Stimulated activated CD4-positive, alpha-beta T cell treated with anti-CD3 and anti-CD28 coated beads, TNF-alpha, amount 100 ng/mL, for 24 hours (primary cell): Measurements from ENCODE around the gene GLB1L3.
A peak's percentile ranks its signal among the peaks of the same experiment; 100 is the strongest.
"Not testable (repeated sequence)": the region's sequence is repeated elsewhere in the genome, so short reads cannot be mapped to it uniquely, and the experiment has no call there.

Experiments
- DNase-seq, 3 experiments: peaks; one replicate each; pipeline ENCODE4 v3.0.0-alpha.2; 2020; ENCODE audit warnings: low read depth in 3 of 3

GLB1L3 gene

DNA sequence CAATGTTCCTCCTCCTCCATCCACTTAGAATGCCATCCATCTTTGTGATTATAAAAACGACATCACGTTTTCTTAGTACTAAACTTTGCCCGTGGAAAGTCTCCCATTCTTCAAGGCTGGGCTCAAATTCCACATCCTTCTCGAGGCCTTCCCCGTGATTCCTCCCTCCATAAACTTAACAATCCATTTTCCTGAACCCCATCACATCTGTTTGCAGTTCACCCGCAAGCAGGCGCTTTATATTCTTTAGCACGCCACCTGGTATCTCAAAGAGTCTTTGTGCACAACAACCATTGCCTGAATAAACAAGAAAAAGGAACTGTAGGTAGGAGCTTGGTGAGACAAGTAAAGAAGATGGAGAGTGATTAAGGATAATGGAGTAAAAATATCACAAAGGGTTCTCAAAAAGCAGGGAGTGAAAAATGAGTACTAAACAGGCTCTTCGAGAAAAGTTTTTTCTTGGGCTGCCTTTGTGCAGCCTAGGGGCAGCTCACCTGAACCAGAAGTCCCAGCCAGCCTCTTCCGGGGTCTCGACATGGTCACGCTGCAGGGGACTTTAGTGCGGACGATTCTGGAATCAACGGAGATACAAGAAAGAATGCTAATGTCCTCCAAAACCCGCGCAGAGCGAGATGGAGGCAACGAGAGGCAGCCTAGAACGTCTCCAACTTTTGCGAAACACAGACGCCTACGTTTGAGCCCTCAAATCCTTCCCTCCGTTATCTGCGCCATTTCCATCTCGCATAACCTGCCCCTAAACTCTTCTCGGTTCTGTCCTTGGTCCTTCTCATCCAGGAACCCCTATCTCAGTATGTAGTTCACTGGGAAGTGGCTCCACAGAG, 23.6 kb upstream of the GLB1L3 start:
- DNase-seq = no peak

DNA sequence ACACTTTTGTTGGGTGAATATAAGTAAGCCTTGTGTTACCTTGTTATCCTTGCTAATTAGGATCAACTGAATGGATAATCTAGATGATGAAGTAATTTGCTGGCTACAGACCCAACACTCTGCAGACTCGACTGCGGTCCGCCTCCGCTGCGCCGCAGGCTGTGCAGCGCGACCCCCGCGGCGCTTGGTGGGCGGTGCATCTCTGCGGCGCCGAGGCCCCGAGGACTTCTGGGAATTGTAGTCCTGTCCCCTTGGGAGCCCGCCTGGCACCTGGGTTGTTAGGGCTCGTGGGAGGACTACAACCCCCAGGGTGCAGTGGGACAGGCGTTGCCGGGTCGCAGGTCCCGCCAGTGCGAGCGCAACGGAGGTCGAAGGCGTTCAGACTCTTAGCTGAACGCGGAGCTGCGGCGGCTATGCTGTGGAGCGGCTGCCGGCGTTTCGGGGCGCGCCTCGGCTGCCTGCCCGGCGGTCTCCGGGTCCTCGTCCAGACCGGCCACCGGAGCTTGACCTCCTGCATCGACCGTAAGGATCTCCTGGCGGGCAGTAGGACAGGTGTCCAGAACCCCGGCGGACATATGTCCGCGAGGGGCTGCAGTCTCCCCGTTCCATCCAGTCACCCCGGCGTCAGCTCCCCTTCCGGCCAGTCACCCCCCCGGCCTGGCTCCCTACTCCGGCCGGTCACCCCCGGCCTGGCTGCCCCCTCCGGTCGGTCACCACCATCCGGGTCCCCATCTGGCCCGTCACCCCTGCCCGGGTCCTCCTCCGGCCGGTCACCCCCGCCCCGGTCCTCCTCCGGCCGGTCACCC, 22.8 kb upstream of the GLB1L3 start, which contains the start of the genes ACAD8 and THYN1:
Gene ACAD8, plus strand, starts transcription at position 381 of the 806 bp plus-strand sequence. Its CDS starts 33 bp downstream, at position 414.
Gene THYN1, minus strand, starts transcription at position 165 of the 806 bp plus-strand sequence. CDS start 470 bp downstream, outside the sequence.
- DNase-seq = peak; percentile 88 to 94 (median 91)

DNA sequence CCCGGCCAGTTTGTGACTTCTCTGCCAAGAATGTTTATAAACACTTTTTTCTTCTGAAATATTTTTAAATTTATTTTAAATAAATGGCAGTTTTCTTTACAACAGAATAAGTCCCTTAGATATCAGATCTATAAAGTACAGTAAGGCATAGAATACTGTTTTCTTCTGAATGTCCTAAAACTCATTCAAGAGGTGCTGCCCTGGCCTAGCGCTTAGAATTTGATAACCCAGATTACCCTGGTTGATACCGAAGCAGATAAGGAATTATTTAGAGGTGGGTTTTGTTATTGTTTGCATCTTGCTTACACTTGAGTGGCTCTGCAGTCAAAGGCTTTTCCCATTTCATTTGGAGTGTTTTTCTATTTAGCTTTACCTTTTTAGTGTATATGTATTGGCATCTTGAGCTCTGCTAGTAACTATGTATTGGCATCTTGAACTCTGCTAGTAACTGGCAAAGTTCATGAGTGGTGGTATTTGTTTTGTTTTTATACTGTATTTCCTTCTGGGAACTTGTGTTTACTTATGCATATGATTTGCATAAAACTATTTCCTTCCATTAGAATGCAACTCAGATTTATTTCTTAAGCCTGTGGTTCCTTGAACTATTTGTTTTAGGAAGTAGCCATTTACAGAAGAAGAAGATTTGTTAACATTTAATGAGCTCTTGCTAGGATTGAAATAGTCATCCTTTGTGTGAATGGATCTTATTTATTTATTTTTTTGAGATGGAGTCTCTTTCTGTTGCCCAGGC, 21.6 kb upstream of the GLB1L3 start:
- no peak for DNase-seq

DNA sequence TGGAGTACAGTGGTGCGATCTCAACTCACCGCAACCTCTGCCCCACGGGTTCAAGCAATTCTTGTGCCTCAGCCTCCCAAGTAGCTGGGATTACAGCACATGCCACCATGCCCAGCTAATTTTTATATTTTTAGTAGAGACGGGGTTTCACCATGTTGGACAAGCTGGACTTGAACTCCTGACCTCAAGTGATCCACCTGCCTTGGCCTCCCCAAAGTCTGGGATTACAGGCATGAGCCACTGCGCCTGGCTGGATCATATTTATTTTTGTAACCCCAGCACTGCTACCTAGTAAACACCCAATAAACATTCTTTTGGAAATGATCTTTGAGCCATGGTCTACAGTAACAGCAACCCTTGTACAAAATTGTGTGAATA, 21.0 kb upstream of the GLB1L3 start:
- DNase-seq = not testable (repeated sequence)

DNA sequence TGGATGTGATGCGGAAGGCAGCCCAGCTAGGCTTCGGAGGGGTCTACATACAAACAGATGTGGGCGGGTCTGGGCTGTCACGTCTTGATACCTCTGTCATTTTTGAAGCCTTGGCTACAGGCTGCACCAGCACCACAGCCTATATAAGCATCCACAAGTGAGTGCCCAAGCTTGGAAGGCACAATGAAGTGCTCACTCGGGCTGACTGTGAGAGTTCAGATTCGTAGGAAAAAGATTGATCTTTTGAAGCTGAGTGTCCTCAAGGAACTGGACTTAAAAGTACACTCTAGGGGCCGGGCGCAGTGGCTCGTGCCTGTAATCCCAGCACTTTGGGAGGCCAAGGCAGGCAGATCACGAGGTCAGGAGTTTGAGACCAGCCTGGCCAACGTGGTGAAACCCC, 19.1 kb upstream of the GLB1L3 start:
- DNase-seq = no peak

DNA sequence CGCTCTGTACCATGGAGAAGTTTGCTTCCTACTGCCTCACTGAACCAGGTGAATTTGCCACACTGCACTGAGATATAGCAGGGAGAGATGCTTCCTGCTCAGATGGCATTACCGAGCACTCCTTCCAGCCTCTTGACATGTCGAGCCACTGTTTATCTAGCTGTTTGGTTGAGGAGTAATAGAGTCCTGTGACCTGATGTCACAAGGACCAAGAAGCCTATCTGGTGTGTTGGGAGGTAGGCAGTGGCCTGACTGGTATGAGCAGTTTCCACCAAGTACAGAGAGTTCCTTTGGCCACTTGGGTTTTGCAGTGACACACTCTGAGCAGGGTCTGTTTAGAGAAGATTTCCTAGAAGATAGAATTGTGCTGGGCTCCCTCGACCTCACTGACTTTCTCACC, 17.6 kb upstream of the GLB1L3 start:
- DNase-seq = no peak

DNA sequence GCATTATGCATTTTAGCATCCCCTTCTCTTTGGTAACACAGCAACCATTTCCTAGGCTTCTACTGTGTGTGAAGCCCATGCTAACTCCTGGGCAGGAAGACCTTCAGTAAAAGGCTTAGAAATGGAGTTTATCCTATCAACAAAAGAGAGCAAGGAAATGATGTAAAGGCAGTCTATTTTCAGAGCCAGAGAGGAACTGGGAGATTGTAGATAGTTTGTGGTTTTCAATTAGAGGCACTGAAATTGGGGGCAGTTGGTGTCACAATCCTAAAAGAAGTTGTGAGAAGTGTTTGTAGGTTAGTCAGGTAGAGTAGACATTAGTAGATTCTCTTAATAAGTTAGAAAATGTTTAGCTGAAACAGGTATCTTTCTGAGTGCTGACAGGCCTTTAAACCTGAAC, 15.7 kb upstream of the GLB1L3 start:
- DNase-seq = no peak

DNA sequence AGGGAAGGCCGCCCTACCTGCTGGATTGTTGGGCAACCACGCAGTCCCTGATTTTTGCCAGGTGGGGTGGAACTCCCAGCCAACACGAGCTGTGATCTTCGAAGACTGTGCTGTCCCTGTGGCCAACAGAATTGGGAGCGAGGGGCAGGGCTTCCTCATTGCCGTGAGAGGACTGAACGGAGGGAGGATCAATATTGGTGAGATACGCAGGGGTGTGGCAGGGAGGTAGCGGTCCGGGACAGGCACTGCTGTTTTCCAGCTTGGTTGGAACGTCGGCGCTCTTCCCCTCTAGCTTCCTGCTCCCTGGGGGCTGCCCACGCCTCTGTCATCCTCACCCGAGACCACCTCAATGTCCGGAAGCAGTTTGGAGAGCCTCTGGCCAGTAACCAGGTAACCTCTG, 15.2 kb upstream of the GLB1L3 start:
- no peak for DNase-seq

DNA sequence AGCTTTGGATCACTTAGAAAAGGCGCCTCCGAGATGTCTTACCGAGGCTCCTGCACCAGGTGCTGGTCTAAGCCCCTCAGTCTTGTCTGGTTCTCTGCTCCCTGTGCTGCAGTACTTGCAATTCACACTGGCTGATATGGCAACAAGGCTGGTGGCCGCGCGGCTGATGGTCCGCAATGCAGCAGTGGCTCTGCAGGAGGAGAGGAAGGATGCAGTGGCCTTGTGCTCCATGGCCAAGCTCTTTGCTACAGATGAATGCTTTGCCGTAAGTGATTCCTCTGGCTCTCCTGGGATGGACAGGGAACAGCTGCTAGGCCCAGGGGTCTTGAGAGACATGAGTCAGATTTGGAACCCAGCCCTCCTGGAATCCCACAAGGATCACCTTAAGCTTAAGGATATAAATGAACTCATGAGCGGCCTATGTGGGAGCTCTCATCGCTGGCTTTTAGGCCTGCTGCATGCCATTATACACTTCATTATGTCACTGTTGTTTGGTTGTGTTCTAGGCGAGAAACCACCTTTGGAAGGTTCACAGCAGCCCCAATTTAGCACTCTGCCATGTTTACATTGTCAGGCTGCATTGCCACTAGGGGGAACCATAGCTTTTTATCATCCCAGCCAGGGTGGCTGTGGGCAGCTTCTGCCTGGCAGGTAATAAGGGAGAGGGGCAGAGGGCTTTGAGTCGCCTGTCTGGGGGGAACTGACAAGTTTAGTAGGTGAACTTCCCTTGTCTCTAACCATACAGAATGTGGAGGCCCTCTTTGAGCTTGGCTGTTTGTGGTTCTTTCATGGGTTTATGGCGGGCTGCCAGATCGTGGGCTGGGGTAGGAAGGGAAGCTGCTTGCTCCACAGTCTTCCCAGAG, 14.3 kb upstream of the GLB1L3 start:
- peak in 1 of 3 experiments; percentile 31 for DNase-seq

DNA sequence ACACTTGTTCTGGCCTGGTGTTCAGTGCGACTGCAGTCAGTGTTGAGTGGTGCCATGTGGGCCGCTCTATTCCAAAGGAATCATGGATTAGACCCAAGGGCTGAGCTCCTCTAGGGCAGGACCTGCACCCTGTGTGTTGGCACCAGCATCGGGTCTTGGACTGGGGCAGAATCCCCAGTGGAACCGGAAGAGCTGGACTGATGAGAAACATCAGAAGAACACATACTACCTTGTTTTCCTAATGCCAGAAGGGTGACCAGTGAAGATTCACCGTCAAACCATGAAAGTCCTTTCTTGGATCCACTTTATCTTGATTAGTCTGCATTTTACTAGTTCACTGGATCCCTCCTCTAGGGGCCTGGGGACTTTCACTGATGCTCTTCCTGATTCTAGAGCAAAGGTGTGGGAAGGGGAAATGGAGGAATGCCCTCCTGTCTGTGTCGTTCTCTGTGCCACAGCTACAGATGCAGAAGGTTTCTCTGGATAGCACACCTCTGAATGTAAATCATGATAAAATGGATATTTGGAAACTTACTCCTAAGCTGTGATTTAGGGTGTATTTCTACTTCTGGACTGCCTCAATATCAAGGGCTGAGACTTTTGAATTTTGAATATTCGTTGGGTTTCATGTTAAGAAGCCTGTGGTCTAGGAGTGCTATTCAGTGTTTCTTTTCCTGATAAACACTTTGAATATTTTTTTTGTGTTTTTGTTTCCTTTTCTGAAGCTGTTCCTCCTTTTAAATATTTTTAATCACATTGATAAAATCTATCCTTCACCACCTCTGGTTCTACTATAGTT, 11.0 kb upstream of the GLB1L3 start:
- DNase-seq = no peak

DNA sequence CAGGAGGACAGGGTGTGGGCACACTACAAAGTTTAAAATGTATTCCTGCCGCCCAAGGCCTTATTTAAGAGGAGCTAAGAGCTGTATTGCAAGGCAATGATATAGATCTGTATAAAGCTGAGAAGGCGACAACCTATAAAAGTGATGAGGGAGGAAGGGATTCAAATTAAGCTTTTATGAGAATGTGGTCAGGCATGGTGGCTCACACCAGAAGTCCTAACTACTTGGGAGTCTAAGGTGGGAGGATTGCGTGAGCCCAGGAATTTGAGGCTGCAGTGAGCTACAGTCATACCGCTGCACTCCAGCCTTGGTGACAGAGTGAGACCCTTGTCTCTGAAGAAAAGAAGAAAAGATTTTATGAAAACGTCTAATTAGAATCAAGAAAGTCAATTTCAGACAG, 9.7 kb upstream of the GLB1L3 start:
- no peak for DNase-seq

DNA sequence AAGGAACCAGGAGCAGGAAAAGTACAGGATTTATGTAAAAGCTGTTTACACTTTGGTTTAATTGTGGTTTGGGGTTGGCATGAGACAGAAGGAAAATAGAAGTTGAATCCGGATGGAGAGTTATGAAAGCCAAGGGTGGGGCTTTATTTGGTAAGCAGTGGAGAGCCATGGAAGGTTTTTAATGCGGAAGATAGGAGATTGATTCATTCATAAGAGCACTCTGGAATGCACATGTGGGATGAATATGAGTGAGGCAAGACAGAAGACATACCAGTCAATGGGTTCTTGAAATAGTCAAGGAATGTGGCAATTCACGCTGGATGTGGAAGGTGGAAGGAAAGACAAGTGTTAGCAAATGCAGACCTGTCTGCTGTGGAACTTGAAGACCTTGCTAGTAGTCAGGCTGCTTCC, 9.3 kb upstream of the GLB1L3 start:
- DNase-seq = no peak

DNA sequence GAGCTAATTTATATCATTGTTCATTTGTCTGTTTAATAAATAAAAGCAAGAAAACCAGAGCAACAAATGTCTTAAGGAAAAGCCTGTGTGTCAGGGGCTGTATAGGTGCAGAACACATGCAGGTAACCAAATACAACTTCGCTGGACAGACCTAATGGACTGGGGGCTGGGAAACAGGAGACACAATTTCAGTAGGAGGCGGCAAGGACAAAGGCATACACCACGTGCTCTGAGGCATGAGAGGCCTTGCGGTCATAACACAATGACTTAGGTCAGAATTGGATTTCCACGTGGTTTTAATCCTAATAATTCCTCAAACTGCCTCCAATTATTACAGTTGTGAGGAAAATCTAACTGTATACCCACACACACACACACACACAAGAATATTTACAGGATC, 8.7 kb upstream of the GLB1L3 start:
- DNase-seq = no peak

DNA sequence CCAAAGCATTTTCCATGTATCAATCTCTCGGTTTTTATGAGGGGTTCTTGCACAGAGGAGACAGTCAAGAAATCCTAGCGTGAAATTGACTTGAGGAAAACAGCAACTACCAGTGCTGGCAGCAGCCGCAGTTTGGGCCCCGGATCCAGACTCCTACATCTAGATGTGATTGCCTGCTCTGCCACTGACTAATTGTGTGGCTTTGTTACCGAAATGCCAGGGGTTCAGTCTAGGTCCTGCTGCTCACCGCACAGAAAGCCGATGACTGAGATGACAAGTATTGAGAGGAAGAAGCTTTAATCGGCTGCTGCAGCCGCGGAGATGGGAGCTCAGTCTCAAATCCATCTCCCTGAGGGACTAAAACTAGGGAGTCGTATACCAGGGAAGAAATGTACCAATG, 8.2 kb upstream of the GLB1L3 start:
- DNase-seq = no peak

DNA sequence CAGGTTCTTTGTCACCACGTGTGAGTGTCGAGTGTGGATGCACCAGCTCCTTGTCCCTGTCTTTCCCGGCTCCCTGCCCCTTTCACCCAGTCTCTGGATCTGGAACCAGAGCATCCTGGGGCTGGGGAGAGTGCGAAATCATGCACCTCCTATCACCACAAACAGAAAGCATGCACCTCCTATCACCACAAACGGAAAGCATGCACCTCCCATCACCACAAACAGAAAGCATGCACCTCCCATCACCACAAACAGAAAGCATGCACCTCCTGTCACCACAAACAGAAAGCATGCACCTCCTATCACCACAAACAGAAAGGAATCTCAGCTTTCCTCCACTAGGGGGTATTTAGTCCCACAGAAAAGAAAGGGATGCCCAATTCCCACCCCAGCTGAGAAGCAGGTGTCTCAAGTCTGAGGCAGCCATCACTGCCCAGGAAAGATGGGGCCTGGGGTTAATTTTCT, 5.9 kb upstream of the GLB1L3 start:
- no peak for DNase-seq

DNA sequence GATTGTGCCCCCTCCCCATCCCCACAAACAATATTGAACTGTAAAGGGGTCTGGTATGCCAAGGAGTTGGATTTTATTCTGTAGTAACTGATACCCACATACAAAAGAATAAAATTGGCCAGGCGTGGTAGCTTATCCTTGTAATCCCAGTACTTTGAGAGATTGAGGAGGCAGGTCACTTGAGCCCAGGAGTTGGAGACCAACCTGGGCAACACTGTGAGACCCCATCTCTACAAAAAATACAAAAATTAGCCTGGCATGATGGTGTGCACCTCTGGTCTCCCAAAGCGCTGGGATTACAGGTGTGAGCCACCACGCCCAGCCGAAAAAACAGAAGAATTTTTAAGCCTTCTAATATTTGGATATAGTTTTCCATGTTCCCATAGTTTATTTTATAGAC, 4.2 kb upstream of the GLB1L3 start:
- DNase-seq = no peak

DNA sequence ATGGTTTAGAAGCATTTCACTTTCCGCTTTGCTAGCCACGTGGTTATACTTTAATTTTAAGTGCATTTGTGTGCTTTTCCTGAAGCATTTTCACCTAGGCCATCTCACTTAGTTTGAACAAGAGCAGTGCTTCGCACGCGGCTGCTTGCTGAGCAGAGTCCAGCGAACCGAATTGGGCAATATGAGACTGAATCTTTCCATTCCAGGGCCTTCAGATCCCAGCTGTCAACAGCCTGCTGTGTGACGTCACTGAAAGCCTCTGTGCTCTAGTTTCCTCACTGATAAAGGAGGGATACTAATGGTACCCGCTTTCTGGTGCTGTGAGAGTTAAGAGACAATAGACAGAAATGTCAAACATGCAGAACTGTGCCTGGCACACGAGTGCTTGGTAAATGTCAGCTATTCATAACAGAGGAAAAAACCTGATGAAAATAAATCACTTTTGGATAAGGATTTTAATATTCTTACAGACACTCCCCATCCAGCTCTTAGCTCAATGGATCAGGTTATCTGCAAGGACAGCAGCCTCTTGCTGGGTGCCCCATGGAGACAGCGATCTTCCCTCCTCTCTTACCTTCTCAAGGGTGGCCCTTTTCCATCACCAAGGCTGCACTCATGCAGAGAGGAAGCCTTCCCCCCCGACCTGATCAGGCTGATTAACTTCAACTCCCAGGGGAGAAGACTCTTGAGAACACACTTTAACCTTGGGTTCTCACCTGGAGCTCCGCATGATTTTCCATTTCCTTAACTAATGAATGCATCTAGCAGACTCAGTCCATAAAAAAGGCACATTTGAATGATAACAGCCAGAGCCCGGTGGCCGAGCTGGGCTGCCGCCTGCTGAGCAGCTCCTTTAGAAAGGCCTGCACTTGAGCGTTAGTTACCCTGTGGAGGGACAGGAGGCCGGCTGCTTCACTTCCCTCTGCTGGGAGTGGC, 3.5 kb upstream of the GLB1L3 start:
- no peak for DNase-seq

DNA sequence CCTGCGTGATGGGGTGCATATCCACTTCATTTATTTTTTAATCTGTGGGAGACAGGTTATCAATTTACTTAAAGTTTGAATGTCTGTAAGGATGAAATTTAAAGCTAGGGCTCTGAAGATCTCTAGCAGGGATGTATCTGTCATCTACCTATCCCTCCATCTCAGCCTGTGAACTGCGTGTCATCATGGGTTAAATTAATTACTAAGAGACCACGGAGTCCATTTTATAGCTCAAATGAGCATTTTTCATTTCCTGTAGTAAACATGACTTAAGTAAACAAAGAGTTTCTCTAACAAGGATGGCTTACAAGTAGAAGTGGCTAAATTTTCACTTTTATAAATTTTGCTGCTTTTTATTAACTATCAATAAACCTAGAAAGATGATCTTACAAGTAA, 2.9 kb upstream of the GLB1L3 start:
- DNase-seq = no peak

DNA sequence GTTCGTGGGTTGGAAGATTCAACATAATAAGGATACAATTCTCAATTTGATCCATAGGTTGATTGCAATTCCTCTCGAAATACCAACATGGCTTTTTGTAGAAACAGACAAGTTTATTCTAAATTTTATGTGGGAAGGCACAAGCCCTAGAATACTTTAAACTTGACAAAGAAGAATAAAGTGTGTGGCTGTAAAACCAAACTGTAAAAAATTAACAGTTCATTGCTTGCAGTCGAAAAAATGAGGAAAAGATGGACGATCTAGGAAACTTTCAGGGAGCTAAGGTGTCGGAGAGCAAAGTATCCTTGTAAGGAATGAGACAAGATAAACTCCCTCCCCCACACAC, 1.0 kb upstream of the GLB1L3 start:
- no peak for DNase-seq
